ENCODE results near the gene TSPAN3. TPM values are rescaled to one million over a fixed set of nuclear protein-coding genes. Genes with fewer than 3 reads are reported as not detected.

Gene TSPAN3
- total RNA-seq, 1 experiment from 2014 or later = 84.9 TPM

GRCh38 chr15:77001966-77002365 lies 68.9 kb downstream of the TSPAN3 start:
- H3K9me3 Mint-ChIP-seq = 0 out of 2 replicates have a peak, but pooled peaks cover 4% of the 10 kb centered on the region
- POLR2A ChIA-PET = no interaction called here
- DNase-seq (ENCODE audit: low spot score) (no peak), ATAC-seq (no peak)
- H3K27me3 Mint-ChIP-seq (ENCODE audit: low read depth) = no peaks in the 10 kb centered on the region; the same call in 1 of the 2 replicates
- no peak overlapping the region for H3K4me3 Mint-ChIP-seq
- CTCF ChIA-PET = interaction anchor here (1.0 to 1.1 kb wide), 2 partner anchors 22 to 29 kb away, joined by 3 read pairs; no protein-coding TSS in a partner anchor
- H3K36me3 Mint-ChIP-seq = no peaks in the 10 kb centered on the region
- no peaks in the 10 kb centered on the region for H3K4me1 Mint-ChIP-seq
- H3K27ac Mint-ChIP-seq = no peak overlapping the region
- TF ChIP-seq AR (CRISPR knock-in tag; IDR thresholded peaks at IDR 0.05) = no peak
- no peak for TF ChIP-seq SP1 (CRISPR knock-in tag; conservative IDR thresholded peaks at IDR 0.05)
- TF ChIP-seq PRDM15 (CRISPR knock-in tag; IDR thresholded peaks at IDR 0.05) = no peak
- no peak for TF ChIP-seq ZNF532 (CRISPR knock-in tag; IDR thresholded peaks at IDR 0.05; ENCODE audit: borderline replicate concordance)
- TF ChIP-seq IRF1 (CRISPR knock-in tag; IDR thresholded peaks at IDR 0.05) = no peak
- no peak for TF ChIP-seq E2F1 (CRISPR knock-in tag; IDR thresholded peaks at IDR 0.05)
- TF ChIP-seq ZBTB43 (CRISPR knock-in tag; IDR thresholded peaks at IDR 0.05) = no peak
- no peak for TF ChIP-seq EMX1 (CRISPR knock-in tag; IDR thresholded peaks at IDR 0.05)
- no peak for TF ChIP-seq TP53 (CRISPR knock-in tag; IDR thresholded peaks at IDR 0.05)
- TF ChIP-seq MXD4 (CRISPR knock-in tag; IDR thresholded peaks at IDR 0.05; ENCODE audit: borderline replicate concordance) = no peak
- no peak for TF ChIP-seq CREB1 (CRISPR knock-in tag; IDR thresholded peaks at IDR 0.05)
- no peak for TF ChIP-seq ETV6 (CRISPR knock-in tag; IDR thresholded peaks at IDR 0.05)
- TF ChIP-seq HMGXB4 (CRISPR knock-in tag; IDR thresholded peaks at IDR 0.05) = no peak
- no peak for TF ChIP-seq ZNF425 (CRISPR knock-in tag; conservative IDR thresholded peaks at IDR 0.05)
- TF ChIP-seq PREB (CRISPR knock-in tag; IDR thresholded peaks at IDR 0.05; ENCODE audit: borderline replicate concordance) = no peak
- TF ChIP-seq USF1 (CRISPR knock-in tag; IDR thresholded peaks at IDR 0.05) = no peak
- no peak for TF ChIP-seq RORB (CRISPR knock-in tag; IDR thresholded peaks at IDR 0.05)

All from WTC11 (cell line).